HG02763 (cell line): ENCODE data around the gene RNF144A.

Experiments used
- ATAC-seq: cut with Tn5 transposase; IDR thresholded peaks from one replicate; pipeline ENCODE4 v1.9.1; 2021; ENCODE audit warnings: mild to moderate bottlenecking, moderate library complexity; ENCODE audit not compliant: unreplicated experiment

The RNF144A gene

DNA sequence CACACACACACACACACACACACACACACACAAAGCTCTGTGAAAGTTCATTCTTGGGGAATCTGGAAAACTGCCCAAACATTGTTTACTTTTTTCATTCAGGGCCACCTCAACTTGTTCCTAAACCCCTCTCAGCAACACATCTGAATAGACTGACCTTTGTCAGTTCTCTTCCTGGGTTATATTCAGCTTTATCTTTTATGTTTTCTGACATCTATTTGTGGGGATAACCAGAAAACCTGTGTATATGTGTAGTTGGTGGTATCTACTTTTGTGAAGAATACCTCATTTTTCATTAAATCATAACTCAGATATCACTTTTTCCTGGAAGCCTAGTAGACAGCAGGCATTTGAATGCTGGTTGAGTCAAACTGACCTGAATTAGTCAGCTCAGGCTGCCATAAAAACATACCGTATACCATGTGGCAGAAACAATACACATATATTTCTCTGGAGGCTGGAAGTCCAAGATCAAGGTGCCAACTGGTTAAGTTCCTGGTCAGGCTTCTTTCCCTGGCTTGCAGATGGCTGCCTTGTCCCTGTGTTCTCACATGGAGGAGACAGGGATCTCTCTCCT is 11.0 kb upstream of the RNF144A start:
- no peak for ATAC-seq

- no peak for ATAC-seq
These were observed 8.9 kb upstream of the RNF144A start for GRCh38 chr2:6908291-6908690.

- peak; percentile 98 for ATAC-seq
These were observed 7.5 kb upstream of the RNF144A start for GRCh38 chr2:6909431-6910385.

DNA sequence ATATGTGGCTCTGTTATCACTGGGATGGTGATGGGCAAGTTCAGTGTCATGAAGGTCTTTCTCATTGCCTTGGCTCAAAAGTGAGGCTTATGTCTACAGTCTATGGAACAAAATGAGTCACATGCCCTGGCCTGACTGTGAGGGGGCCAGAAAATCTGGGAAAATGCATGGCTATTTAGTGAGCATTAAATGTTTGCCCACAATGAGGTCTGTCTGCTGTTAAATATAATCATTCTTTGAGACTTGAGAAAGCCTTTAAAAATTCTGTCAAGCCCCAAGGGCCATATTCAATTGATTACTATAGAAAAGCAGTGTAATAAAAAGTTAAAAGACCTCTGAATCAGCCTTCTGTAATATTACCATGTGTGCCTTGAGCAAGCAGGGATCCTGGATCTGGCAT is 5.5 kb upstream of the RNF144A start:
- no peak for ATAC-seq

DNA sequence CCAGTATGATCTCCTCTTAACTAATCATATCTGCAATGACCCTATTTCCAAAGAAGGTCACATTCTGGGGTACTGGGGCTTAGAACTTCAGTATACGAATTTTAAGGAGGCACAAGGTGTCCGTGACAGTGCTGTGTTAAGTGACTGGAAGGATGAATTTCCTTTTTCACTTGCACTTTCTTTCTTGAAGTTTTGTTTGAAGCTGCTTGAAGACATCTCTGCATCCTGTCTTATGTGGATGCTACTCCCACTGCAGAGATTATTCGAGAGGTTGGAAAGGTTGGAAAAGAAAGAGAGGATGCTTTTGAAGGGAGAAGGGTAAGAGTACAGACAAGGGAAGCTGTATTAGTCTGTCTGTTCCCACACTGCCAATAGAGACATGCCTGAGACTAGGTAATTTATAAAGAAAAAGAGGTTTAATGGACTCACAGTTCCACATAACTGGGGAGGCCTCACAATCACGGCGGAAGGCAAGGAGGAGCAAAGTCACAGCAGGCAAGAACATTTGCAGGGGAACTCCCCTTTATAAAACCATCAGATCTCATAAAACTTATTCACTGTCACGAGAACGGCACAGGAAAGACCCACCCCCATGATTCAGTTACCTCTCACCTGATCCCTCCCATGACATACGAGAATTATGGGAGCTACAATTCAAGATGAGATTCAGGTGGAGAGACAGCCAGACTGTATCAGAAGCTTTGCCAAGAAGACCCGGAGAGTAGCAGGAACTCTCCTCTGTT is 3.6 kb upstream of the RNF144A start:
- ATAC-seq: no peak

- ATAC-seq: no peak
These were observed 2.4 kb upstream of the RNF144A start for GRCh38 chr2:6914828-6915227.

DNA sequence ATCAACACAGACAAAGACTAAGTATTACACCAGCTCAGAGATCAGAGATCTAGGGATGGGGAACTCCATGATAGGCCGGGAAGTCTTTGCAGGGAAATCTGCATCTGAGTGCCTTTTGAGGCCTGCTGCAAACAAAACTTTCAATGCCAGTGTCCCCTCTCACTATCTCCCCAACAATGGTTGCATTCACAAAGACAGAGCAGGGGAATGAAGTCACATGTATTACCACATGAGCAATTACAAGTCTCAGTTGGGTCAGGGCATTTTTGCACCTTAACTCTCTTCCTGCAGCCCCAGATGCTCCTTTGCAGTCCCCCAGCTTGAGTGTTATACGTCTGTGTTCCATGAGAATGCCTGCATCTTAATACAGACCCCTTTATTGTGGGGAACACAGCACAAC is 1.8 kb upstream of the RNF144A start:
- ATAC-seq: no peak

DNA sequence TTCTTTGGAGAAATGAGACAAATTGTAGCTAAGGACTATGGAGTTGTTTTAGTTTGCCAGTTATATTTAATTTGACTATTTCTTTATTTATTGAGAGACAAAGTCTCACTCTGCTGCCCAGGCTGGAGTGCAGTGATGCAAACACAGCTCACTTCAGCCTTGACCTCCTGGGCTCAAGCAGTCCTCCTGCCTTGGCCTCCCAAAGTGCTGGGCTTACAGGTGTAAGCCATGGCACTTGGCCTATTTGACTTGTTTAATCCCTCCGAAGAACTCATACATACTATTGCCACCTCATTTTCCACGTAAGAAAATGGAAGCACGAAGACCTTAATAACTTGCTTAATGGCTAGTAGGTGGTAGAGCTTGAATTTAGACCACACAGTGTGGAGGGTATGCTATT is 988 bp upstream of the RNF144A start:
- ATAC-seq: no peak

- ATAC-seq: no peak
These were observed 509 bp upstream of the RNF144A start for GRCh38 chr2:6916736-6917070.

DNA sequence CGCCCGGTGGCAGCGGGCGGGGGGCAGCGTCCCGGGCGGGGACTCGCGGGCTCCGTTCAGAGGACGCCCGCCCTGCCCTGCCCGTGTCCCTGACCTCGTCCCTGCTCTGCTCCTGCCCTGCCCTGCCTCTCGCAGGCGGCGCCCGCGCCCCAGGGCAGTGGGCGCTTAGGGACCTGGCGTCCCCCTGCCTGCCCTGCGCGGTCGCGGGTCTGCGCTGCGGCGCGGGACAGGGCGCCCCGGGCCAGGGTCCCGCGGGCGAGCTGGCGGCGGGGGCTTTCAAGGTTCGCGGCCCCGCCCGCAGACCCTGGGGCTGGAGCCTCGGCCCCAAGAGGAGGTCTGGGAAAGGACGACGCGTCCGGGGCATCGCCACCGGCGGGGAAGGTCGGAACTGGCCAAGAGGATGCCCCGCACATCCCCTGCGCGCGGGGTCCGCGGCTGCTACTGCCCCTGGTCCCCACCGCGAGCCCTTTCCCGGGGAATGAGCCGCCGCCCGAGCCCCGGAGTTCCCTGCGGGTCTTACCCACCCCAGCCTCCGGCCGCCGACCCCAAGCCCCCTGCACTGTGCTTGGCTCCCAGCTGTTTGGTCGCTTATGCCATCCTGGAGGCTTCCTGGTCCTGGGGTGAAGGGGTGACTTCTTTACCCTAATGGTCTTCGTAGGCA is 679 bp downstream of the RNF144A start:
- ATAC-seq: peak; percentile 28

DNA sequence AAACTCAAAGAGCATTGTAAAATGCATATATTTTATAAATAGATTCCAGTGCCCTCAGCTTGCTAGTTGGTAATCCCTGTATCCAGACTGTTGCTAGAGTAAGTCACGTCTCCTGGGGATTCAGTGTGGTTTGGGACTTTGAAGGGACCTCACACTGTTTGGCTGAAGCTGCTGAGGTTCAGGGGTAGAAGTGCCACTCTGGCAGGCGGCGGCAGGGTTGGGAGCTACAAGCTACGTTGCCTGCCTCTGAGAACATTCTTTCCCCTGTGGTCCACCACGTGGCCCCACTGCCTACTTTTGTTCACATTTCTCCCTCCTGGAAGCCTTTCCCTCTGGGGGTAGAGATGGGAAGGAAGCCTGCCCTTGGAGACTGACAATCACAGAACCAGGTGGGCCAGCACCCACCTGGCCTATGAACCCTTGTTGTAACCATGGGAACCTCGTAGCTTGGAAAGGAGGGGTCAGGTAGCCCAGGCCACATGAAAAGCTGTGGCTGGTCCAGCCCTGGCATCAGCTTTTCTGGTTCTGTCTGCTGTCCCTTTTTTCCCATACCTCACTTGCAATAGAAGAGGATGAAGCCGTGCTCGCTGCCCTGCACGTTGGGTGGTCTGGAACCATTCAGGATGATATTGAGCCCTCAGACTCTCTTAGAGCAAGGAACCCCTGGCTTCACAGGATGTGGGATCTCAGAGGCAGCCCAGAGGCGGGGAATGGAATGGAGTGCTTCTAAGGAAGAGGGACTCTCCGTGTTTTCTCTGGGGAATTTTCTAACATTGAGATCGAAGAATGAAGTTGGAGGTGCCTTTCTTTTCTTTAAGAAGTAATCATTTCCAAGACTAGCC is 2.9 kb downstream of the RNF144A start:
- no peak for ATAC-seq

DNA sequence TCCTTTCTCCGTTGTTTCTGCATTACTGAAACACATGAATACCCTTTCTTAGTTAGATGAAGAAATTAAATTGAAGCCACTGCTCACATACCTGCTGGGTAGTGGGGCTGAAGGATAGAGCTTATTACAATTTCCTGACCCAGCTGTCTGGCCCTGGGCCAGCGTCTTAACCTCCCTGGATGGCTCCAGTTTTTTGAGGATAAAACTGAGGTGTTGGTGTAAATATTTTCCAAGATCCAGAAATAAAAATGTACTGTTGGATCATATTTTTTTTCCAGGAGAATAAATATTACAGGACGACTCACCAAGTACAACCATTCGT is 3.5 kb downstream of the RNF144A start:
- no peak for ATAC-seq

- ATAC-seq: no peak
These were observed 4.2 kb downstream of the RNF144A start for GRCh38 chr2:6921321-6921922.

GRCh38 chr2:6922201-6922656 is 5.0 kb downstream of the RNF144A start:
- no peak for ATAC-seq

GRCh38 chr2:6923319-6923718 is 6.1 kb downstream of the RNF144A start:
- no peak for ATAC-seq

GRCh38 chr2:6924101-6924923 is 7.1 kb downstream of the RNF144A start:
- ATAC-seq: no peak

DNA sequence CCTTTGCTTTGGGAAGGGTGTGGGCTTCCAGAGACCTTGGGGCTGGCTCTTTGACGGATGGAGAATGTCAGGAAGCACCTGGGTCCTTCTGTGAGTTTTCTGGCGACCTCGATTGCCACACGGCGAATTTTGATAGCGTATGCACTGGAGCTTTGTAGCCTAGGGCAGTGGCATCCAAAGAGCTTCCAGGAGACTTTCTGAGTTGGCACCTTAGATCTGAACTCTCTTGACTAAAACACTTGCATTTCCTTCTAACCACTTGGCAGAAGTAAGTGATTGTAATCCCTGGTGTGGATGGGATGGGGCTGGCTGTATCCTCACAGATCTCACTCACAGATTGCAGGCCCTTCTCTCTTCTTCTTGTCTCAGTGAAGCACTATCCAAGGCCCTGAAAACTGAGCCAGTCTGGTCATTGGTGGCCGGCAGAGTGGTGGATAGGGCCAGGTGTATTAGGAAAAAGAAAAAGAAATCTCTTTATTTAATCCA is 7.8 kb downstream of the RNF144A start:
- no peak for ATAC-seq

- ATAC-seq: no peak
These were observed 9.0 kb downstream of the RNF144A start for GRCh38 chr2:6926071-6926732.

- ATAC-seq: no peak
These were observed 10.0 kb downstream of the RNF144A start for GRCh38 chr2:6927186-6927585.
